ENCODE data around the gene MYOM1. TPM values are rescaled to one million over a fixed set of nuclear protein-coding genes. Genes with fewer than 3 reads are reported as not detected.

MYOM1 gene
- total RNA-seq, 2 experiments from 2014 or later, result 1.0 to 1.3 TPM

DNA sequence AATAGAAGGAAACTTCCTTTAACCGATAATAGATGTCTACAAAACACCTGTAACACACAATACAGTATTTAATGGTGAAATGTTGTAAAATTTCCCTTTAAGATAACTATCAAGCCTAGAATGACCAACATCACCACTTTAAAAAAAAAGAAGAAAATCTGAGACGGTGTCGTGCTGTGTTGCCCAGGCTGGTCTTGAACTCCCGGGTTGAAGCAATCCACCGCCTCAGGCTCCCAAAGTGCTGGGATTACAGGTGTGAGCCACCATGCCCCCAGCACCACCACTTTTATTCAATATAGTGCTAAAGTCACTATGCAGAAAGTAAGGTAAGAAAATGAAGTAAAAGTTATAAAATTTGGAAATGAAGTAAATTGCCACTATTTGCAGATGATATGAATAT, 96.9 kb downstream of the MYOM1 start:
- ChIA-PET CTCF (no interaction called here), POLR2A (no interaction called here)
- no peak overlapping the region for H3K4me3 Mint-ChIP-seq
- peaks cover 9% of the 10 kb centered on the region for H3K36me3 Mint-ChIP-seq (ENCODE audit: low read depth)
- TF ChIP-seq, protein P1, sequence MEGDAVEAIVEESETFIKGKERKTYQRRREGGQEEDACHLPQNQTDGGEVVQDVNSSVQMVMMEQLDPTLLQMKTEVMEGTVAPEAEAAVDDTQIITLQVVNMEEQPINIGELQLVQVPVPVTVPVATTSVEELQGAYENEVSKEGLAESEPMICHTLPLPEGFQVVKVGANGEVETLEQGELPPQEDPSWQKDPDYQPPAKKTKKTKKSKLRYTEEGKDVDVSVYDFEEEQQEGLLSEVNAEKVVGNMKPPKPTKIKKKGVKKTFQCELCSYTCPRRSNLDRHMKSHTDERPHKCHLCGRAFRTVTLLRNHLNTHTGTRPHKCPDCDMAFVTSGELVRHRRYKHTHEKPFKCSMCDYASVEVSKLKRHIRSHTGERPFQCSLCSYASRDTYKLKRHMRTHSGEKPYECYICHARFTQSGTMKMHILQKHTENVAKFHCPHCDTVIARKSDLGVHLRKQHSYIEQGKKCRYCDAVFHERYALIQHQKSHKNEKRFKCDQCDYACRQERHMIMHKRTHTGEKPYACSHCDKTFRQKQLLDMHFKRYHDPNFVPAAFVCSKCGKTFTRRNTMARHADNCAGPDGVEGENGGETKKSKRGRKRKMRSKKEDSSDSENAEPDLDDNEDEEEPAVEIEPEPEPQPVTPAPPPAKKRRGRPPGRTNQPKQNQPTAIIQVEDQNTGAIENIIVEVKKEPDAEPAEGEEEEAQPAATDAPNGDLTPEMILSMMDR (IDR thresholded peaks at IDR 0.05), result no peak
- H3K9me3 Mint-ChIP-seq, result no peaks in the 10 kb centered on the region
- ATAC-seq, result no peak
- DNase-seq, result no peak
- H3K27ac Mint-ChIP-seq, result no peak overlapping the region
- intact Hi-C loops (cut with micrococcal nuclease), result no loop called here
- no peaks in the 10 kb centered on the region for H3K4me1 Mint-ChIP-seq (ENCODE audit: low read depth)
- H3K27me3 Mint-ChIP-seq, result no peaks in the 10 kb centered on the region

DNA sequence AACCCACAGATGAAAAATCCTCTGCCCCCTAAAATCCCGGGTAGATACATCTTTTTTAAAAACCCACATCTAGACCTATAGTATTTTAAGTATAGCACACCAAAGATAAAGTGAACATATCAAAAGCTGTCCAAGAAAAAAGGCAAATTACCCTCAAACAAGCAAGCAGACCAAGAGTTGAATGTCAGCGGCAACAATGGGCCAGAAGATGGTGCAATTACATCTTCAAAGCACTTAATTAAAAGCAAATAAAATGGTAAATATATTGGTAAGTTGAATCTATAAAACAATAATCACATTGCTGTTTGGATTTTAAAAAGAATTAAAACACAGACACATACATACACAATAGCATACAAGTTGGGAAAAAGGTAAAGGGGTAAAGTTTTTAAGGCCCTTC, 98.5 kb downstream of the MYOM1 start:
- intact Hi-C loops (cut with micrococcal nuclease), result no loop called here
- TF ChIP-seq, protein P1 (IDR thresholded peaks at IDR 0.05), result no peak
- DNase-seq, result no peak
- Mint-ChIP-seq H3K27me3 (no peaks in the 10 kb centered on the region), H3K4me3 (no peak overlapping the region), H3K4me1 (ENCODE audit: low read depth) (no peaks in the 10 kb centered on the region), H3K27ac (no peak overlapping the region), H3K9me3 (no peaks in the 10 kb centered on the region), H3K36me3 (ENCODE audit: low read depth) (peaks cover 9% of the 10 kb centered on the region)
- ATAC-seq, result no peak
- CTCF ChIA-PET, result interaction anchor here (2.5 kb wide), 1 partner anchor 30 kb away, joined by 6 read pairs; no protein-coding TSS in a partner anchor
- POLR2A ChIA-PET, result no interaction called here

- Mint-ChIP-seq H3K27ac (no peak overlapping the region), H3K9me3 (no peaks in the 10 kb centered on the region), H3K4me3 (no peak overlapping the region), H3K36me3 (ENCODE audit: low read depth) (peaks cover 8% of the 10 kb centered on the region), H3K4me1 (ENCODE audit: low read depth) (no peaks in the 10 kb centered on the region), H3K27me3 (no peaks in the 10 kb centered on the region)
- POLR2A ChIA-PET, result interaction anchor here (0.8 to 1.0 kb wide), 2 partner anchors 21 to 24 kb away, joined by 3 read pairs; no protein-coding TSS in a partner anchor
- intact Hi-C loops (cut with micrococcal nuclease), result no loop called here
- DNase-seq (no peak), ATAC-seq (no peak)
- TF ChIP-seq, protein P1 (IDR thresholded peaks at IDR 0.05), result no peak
- CTCF ChIA-PET, result interaction anchor here (0.6 to 2.5 kb wide), 5 partner anchors 8 to 189 kb away, joined by 3 to 10 read pairs (median 3); no protein-coding TSS in a partner anchor
These were observed 99.4 kb downstream of the MYOM1 start for GRCh38 chr18:3120356-3120755.

DNA sequence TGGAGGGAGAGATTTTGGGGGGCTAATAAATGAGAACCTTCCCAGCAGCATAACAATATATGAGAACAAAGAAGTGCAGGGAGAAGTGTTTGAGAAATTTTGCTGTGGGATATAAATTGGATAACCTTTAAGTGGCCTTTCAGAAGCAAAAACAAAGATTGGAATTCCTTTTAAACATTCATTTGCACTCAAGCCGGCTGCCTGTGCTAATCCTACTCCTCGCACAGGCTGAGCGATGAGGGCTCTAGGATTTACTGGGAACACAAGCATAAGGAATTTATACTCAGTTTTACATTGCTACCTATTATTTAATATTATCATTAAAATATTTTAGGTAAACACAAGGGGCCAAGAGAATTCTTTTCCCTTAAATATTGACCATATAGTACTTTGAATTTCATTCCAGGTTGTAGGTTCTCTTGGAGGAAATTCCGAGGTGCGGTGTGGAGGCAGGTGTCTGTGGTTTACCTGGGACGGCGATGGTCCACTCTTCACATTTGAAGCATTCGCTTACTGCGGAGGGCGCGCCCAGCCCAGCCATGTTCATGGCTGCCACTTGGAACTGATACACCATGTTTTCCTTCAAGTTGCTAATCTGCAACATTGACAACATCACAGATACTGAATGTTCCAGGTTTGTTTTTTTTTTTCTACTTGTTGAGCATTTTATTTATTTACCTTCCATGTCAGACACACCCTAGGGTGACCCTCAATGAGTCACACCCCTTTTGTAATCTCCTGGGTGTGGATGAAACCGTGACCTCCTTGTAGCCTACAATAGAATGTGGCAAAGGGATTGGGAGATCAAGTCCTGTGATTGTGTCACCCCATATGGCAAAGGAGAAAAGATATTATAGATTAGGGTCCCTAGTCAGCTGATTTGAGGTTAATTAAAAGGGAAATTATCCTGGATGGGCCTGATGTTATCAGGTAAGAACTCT, 100.1 kb downstream of the MYOM1 start:
- ChIA-PET CTCF (interaction anchor here (0.6 to 2.5 kb wide), 4 partner anchors 9 to 188 kb away, joined by 3 to 10 read pairs (median 4); no protein-coding TSS in a partner anchor), POLR2A (interaction anchor here (0.8 to 1.0 kb wide), 2 partner anchors 22 to 23 kb away, joined by 3 read pairs; no protein-coding TSS in a partner anchor)
- no peaks in the 10 kb centered on the region for H3K9me3 Mint-ChIP-seq
- TF ChIP-seq, protein P1 (IDR thresholded peaks at IDR 0.05), result no peak
- peaks cover 2% of the 10 kb centered on the region for H3K36me3 Mint-ChIP-seq (ENCODE audit: low read depth)
- intact Hi-C loops (cut with micrococcal nuclease), result no loop called here
- no peaks in the 10 kb centered on the region for H3K4me1 Mint-ChIP-seq (ENCODE audit: low read depth)
- DNase-seq, result no peak
- H3K4me3 Mint-ChIP-seq, result no peak overlapping the region
- no peaks in the 10 kb centered on the region for H3K27me3 Mint-ChIP-seq
- no peak for ATAC-seq
- H3K27ac Mint-ChIP-seq, result no peak overlapping the region
